ENCODE results near the gene PDE4B.

Gene PDE4B

DNA sequence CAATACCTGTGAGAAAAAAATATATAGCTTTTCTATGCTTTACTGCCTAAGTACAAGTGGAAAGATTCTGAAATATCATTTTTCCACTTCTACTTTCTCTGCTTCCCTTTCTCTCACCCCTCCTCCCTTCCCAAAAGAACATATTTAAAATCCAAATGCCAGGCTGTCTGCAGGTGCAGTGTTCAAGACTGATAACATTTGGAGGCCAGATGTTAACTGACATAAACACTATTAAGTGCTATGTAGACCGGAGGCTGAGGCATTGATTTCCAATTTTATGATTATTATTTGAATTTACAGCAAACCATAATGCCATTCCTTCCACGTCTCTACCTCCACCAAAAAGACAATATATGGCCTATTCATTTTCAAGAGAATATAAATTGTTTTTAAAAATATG lies 444.3 kb downstream of the PDE4B start:
- TF ChIP-seq GATA1 (IDR thresholded peaks at IDR 0.05; ENCODE audit: low read depth, low read length): no peak
- TF ChIP-seq POLR2A (IDR thresholded peaks at IDR 0.05; ENCODE audit: low read length): no peak
- DNase-seq: no peak

DNA sequence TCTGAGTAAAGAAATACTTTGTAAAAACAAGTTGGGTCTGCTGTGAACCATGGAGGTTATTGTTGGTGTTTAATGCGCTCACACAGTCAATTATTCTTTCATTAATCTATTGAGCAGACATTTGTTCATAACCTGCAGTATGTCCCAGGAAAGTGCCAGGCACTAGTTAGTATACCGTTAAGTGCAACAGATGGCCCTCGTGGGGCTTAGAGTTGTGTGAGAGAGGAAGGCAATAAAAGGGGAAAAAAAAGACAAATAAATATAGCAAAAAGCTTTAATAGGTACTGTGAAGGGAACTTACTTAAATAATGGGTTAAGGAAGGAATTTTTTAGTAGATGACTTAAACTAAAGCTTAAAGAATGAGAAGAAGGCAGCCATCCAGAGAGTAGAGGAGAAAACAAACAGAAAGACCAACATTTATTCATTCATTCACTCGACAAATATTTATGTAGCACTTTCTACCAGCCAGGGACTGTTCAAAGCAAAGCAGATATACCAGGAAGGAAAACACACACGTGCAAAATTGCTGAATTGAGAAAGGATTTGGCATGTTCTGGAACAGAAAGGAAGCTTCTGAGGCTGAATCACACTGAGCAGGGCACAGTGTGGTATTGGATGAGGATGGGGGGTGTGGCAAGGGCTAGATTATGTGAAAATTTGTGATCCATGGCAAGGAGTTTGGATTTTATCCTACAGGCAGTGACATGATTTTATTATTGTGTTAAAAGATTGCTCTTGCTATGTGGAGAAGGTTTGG lies 445.2 kb downstream of the PDE4B start:
- DNase-seq: no peak
- TF ChIP-seq GATA1 (IDR thresholded peaks at IDR 0.05; ENCODE audit: low read depth, low read length): no peak
- TF ChIP-seq POLR2A (IDR thresholded peaks at IDR 0.05; ENCODE audit: low read length): no peak

DNA sequence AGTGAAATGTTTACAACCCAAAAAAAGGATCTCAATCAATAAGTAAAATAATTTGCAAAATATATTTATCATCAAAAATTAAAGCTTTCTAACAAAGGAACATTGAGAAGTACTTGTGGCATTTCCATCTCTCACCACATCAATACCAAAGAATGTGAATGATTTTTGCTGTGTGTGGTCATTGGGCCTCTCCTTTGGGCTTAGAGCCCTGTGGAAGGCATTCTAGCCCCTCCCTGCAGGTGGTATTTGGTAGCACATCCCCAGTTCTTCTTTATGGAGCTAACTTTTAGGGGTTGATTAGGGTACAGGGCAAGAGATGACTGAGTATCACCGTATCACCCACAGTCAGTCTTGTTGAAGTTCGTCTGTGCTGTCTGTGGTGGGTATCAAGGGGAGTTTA lies 447.1 kb downstream of the PDE4B start:
- DNase-seq: peak in 1 of 2 experiments; percentile 3
- TF ChIP-seq POLR2A (IDR thresholded peaks at IDR 0.05; ENCODE audit: low read length) (no peak), GATA1 (IDR thresholded peaks at IDR 0.05; ENCODE audit: low read depth, low read length) (no peak)

DNA sequence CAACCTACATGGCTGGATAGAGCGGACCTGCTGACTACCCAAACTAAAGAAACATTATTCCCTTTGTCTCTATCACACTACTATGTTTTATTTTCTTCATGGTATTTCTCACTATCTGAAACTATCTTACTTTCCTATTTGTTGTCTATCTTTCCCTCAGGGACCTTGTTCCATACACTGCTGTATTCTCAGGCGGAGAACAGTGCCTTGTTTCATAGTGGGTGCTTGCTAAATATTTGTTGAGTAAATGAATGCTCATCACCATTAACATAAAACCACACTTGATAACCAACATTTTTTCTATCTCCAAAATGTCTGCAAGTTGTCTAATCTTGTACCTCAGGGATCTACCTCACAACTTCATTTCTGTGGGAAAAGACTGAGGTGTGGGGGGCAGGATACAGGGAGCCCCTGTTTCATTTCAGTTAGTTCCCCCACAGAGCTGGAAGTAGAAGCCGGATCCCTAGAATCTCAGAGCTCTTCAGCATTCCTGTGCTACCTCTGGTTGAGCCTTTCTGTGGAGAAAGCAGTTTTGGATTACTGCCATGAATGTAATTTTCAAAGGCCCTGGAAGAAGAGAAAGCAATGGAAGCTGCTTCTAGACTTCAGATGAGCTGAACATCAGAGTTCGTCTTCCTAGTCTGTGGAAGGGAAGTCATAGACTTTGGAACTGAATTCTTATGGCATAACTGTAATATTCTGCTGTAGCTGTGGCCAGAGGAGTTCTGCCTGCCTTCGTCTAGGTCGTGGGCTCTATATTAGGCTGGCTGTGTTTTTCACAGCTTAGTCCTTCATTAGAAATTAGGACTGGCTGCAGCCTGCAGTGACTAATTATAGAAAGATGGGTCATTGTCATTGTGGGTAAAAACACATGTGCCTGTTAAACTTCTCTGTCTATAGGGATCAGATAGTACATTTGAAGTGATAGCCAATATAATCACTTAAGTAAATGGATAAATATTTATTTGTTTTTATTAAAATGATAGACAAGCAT lies 448.1 kb downstream of the PDE4B start:
- no peak for TF ChIP-seq POLR2A (IDR thresholded peaks at IDR 0.05; ENCODE audit: low read length)
- TF ChIP-seq GATA1 (IDR thresholded peaks at IDR 0.05; ENCODE audit: low read depth, low read length): no peak
- DNase-seq: no peak

DNA sequence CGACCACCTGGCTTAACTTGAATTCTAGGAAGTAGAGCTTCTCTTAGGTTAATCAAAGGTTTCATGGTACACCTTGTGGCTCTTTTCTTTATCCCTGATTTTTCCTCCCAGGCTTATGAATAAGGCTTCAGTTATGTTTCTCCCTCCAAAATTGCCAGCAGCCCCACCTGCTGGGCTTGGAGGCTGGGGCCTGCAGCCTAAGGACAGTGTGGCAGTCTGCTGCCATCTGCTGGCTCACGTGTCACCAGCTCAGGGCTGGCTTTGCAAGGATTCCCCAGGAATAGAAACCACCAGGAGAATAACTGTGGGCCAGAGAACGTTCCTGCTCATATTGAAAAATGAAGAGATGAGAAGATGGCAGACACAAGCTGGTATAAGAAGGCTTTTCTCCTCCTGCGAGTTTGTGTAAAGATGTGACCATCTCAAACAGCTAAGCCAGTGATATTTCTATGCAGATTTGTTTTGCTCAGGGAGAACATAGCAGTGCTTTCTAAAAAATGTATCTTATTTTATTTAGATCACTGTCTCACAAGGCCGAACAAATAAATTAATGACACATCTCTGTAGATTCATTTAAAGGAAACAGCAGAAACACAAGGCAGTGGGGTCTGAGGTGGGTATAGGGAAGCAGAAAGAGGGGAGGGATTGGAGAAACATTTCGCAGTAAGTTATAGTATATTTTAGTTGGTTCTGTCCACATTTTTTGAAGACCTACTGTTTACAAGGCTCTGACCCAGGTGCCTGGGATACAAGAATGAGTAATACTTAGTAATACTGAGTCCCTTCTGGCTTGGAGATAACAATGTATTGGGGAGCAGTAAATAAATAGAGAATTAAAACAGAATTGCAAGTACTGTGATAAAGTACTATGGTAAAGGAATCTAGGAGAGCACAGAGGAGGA lies 450.2 kb downstream of the PDE4B start:
- TF ChIP-seq GATA1 (IDR thresholded peaks at IDR 0.05; ENCODE audit: low read depth, low read length) (no peak), POLR2A (IDR thresholded peaks at IDR 0.05; ENCODE audit: low read length) (no peak)
- peak; percentile 68 to 80 for DNase-seq

DNA sequence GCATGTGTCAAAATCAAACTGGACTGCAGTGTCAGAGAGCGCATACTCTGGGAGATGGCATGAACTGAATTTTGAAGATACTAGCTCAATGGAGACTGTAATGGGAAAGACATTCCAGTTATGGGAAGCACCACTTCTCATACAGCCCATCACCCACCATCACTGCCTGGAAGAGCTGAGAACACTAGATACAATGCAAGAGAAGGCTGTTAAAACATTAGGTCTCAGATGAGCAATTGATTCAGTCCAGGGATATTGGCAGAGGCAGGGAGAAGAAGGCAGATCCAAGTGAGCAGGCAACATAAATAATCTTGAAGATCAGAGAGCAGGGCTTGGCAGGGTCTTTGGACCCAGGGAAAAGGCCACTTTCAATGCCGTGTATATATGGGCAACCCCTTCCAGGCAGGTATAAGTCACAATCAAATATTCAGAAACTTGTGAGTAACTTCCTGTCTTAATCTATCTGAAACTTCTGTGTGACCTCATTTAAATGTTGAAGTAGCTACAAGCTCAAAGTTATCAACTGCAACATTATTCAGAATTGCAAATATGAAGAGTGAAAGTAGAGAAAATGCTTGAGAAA lies 450.9 kb downstream of the PDE4B start:
- TF ChIP-seq GATA1 (IDR thresholded peaks at IDR 0.05; ENCODE audit: low read depth, low read length) (no peak), POLR2A (IDR thresholded peaks at IDR 0.05; ENCODE audit: low read length) (no peak)
- no peak for DNase-seq

DNA sequence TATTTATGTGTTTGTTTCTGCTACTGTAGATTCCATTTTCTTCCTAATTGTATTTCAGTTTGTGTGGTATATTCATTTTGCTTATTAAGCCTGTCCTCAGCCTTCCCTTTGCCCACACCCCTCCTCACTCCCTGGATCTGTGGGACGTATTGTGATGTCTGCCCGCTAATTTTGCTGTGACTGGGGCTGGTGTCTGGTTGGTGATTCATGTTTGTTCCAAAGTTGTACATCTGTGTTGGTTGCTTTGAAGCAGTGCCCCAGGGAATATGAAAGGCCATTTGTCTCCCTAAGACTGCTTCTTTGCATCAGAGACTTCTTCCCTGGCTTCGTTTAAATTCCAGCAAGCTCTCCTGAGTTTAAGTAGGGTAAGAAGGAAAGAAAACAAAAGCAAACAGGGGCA lies 451.7 kb downstream of the PDE4B start:
- DNase-seq: no peak
- TF ChIP-seq GATA1 (IDR thresholded peaks at IDR 0.05; ENCODE audit: low read depth, low read length): no peak

DNA sequence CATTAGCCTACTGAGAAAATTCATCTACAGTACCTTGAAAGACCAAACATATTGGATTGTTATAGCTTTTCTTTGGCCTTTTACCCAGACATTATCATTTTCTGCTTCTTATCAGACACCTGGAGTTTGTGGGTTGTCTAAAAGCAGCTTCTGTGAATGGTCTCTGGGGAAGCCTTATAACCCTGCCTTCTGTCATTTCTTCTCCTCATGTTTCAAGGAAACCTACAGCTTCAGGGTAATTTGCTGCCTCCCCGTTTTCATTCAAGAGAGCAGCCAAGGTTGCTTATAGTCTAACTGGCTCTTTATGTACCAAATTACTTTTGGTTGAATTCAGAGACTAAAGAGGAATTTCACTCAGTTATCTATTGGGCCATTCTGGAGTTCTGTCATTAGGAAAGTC lies 453.0 kb downstream of the PDE4B start:
- TF ChIP-seq GATA1 (IDR thresholded peaks at IDR 0.05; ENCODE audit: low read depth, low read length) (no peak), POLR2A (IDR thresholded peaks at IDR 0.05; ENCODE audit: low read length) (no peak)
- DNase-seq: no peak

DNA sequence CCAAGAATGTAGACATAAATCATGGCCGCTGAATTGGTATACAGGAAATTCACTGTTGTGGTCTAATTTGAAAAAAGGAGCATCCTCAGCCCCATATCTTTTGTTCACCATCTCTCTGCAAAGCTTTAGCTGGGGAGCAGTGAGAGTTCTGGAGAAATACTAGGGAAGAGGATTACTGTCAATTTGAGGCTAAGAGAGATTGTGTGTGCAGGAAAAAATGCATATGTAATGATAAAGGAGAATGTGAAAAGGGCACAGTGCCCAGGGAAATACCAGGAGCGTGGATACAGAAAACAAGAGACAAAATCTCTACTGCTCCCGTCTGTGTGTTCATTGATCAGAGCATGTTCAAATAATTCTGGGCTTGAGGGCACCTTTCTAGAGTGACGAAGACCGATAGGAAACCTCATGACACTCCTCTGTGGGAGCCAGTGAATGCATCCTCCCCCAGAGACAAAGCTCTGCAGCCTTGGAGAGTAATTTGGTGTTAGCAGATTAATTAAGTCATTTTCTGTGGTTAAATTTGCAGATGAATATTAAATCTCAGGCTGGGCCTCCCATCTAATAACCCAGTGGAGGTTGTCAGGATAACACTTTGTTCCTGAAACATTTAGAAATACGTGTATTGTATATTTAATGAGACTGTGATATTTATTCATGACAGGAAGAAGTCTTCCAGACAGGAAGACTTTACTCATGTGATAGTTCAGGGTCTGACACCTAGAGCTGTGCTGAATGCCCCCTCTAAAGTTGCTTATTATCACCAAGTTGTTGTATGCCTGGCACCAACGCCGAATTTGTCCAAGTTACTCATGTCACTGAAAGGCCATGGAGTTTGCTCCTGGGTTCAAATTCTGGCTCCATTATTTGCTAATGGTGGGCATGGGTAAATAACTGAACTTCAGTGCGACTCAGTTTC lies 453.9 kb downstream of the PDE4B start:
- TF ChIP-seq POLR2A (IDR thresholded peaks at IDR 0.05; ENCODE audit: low read length) (no peak), GATA1 (IDR thresholded peaks at IDR 0.05; ENCODE audit: low read depth, low read length) (no peak)
- no peak for DNase-seq

DNA sequence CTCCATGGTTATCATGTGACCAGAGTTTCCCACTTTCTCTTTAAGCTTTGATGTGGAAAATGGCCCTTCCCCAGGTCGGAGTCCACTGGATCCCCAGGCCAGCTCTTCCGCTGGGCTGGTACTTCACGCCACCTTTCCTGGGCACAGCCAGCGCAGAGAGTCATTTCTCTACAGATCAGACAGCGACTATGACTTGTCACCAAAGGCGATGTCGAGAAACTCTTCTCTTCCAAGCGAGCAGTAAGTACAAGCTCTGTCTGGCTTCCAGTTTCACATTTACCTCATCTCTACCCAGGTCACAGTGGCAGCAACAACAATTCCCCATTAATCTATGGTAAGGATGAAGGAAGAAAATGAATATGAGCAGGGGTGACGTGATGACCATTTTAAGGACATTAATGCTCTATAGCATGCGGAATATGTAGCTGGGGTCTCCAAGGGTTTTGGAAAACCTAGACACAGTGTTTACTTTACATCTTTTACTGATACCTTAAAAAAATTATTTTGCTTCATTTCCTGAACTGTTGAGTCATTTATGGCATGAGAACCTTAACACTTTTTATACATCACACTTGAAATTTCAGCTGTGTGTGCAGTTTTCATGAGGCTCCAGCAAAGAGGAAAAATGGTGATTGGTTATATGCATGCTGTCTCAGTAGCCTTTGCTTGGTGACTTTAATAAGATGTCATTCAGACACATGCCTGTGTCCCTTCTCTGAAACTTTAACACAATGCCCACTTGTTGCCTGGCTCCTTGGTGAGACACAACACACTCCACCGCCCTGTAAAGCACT lies 454.9 kb downstream of the PDE4B start:
- TF ChIP-seq POLR2A (IDR thresholded peaks at IDR 0.05; ENCODE audit: low read length) (no peak), GATA1 (IDR thresholded peaks at IDR 0.05; ENCODE audit: low read depth, low read length) (no peak)
- no peak for DNase-seq

DNA sequence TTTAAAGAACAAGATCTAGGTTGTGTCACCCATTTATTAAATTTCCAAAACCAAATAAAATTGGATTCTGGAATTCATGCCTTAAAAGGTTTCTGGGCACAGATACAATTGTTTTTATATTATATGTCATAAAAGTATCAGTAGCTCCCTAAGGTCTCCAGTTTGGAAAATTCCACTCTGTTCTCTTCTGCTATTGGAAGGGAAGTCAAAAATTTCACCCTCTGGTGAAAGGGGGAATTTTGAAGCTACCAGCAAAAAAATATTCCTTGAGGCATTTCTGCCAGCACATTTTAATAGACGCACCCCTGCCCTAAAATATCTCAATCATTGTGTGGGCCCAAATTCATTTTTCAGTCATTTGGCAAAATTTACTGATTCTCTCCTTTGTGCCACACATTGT lies 455.6 kb downstream of the PDE4B start:
- TF ChIP-seq GATA1 (IDR thresholded peaks at IDR 0.05; ENCODE audit: low read depth, low read length) (no peak), POLR2A (IDR thresholded peaks at IDR 0.05; ENCODE audit: low read length) (no peak)
- no peak for DNase-seq

DNA sequence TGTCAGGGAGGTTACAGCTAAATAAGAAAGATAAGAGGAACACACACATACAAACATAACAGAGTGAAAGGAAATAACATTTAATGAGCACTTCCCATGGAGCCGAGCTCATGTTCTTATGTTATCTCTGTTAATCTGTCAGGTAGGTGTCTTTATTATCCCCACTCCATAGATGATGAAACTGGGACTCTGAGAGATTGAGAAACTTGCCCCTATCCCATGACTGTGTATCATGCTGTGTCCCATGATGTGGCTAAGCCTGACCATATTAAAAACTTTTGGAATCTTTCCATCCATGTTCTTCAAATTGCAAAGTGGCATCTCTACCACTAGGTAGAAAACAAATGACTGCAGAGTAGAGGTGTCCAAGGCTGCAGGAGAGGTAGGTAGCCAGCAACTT lies 456.1 kb downstream of the PDE4B start:
- no peak for DNase-seq
- TF ChIP-seq GATA1 (IDR thresholded peaks at IDR 0.05; ENCODE audit: low read depth, low read length) (no peak), POLR2A (IDR thresholded peaks at IDR 0.05; ENCODE audit: low read length) (no peak)

Measured in erythroblast (primary cell).